ENCODE measurements around the gene GABRB3. TPM values are rescaled to one million over a fixed set of nuclear protein-coding genes. Genes with fewer than 3 reads are reported as not detected.

Gene GABRB3
- total RNA-seq, 1 donor from 2014 or later = 8.8 TPM

DNA sequence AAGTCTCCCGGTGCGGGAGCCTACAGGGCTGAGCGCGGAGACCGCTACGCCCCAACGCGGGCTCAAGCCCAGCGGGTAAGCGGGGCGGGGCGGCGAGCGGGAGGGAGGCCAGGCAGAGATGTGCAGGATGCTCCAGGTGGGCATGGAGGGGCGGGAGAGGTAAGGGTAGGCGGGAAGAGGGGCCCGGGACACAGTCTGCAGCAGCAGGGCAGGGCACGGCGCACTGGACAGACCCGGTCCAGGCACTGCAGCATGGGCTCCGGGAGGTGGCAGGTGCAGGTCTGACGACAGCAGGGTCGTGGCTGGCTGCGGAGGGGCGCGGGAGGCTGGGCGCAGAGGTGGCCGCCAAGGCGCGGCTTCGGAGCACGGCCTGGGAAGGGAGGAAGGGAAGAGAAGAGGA, 102.8 kb downstream of the GABRB3 start:
- no peak for TF ChIP-seq EZH2 (IDR thresholded peaks at IDR 0.05)
- TF ChIP-seq, protein P1, sequence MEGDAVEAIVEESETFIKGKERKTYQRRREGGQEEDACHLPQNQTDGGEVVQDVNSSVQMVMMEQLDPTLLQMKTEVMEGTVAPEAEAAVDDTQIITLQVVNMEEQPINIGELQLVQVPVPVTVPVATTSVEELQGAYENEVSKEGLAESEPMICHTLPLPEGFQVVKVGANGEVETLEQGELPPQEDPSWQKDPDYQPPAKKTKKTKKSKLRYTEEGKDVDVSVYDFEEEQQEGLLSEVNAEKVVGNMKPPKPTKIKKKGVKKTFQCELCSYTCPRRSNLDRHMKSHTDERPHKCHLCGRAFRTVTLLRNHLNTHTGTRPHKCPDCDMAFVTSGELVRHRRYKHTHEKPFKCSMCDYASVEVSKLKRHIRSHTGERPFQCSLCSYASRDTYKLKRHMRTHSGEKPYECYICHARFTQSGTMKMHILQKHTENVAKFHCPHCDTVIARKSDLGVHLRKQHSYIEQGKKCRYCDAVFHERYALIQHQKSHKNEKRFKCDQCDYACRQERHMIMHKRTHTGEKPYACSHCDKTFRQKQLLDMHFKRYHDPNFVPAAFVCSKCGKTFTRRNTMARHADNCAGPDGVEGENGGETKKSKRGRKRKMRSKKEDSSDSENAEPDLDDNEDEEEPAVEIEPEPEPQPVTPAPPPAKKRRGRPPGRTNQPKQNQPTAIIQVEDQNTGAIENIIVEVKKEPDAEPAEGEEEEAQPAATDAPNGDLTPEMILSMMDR (IDR thresholded peaks at IDR 0.05) = no peak
- H3K36me3 ChIP-seq = no peaks in the 10 kb centered on the region
- peaks cover 8% of the 10 kb centered on the region for H3K4me1 ChIP-seq
- no peaks in the 10 kb centered on the region for H3K27me3 ChIP-seq
- Mint-ChIP-seq H3K4me3 (no peak overlapping the region), H3K9me3 (no peaks in the 10 kb centered on the region), H3K27me3 (ENCODE audit: insufficient read depth, low read depth) (peaks cover 3% of the 10 kb centered on the region), H3K4me1 (peaks cover 17% of the 10 kb centered on the region), H3K27ac (no peak overlapping the region), H3K36me3 (no peaks in the 10 kb centered on the region)
- no peak overlapping the region for H3K9ac ChIP-seq
- no peak overlapping the region for H3K4me2 ChIP-seq
- no peak for DNase-seq (ENCODE audit: low spot score)
- no peaks in the 10 kb centered on the region for H4K20me1 ChIP-seq (ENCODE audit: low read depth)
- H3K4me3 ChIP-seq = no peak overlapping the region
- H3K79me2 ChIP-seq (ENCODE audit: low read depth) = no peaks in the 10 kb centered on the region
- no peak overlapping the region for H2AFZ ChIP-seq (replicated peaks)
- no peaks in the 10 kb centered on the region for H3K9me3 ChIP-seq (ENCODE audit: low read depth)
- H3K27ac ChIP-seq = no peak overlapping the region
- H3F3A ChIP-seq (ENCODE audit: low read depth) = peaks cover 4% of the 10 kb centered on the region

DNA sequence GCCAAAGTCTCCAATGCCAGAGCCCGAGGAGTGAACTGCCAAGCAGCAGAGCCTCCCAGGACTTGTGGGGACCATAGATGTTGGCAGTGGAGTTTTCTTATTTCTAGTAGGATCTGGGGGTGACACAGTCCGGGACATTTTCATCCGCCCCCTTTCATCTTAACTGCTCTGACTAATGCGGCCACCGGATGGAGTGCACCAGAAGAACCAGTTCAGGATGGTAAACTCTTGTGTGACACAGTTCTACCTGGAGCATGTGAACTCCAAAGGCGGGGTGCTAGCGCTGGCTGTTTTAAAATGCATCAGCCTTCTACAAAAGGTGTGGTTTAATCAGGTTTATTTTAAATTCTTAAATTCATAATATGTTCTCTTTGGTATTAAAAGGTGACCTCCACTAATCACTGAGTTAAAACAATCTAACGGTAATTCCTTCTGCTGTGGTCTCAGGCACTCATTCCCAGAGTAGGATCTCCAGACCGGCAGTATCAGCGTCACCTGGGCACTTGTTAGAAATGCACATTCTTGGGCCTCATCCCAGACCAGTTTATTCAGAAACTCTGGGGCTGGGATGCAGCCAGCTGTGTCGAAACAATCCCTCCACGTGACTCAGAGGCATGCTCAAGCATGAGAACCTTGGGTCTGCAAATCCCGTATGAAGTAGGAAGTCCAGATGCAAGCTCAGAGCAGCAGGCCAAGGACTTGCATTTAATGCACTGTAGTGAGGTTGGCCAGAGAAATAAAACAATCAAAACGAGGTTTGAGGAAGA, 105.5 kb downstream of the GABRB3 start:
- no peak overlapping the region for H3K4me3 ChIP-seq
- TF ChIP-seq, protein P1 (IDR thresholded peaks at IDR 0.05) = no peak
- TF ChIP-seq EZH2phosphoT487 (IDR thresholded peaks at IDR 0.05) (no peak), EZH2 (IDR thresholded peaks at IDR 0.05) (no peak)
- Mint-ChIP-seq H3K36me3 (no peaks in the 10 kb centered on the region), H3K27ac (peak overlapping the region; percentile 18), H3K27me3 (ENCODE audit: insufficient read depth, low read depth) (no peaks in the 10 kb centered on the region), H3K9me3 (no peaks in the 10 kb centered on the region), H3K4me1 (peaks cover 23% of the 10 kb centered on the region), H3K4me3 (no peak overlapping the region)
- peaks cover 4% of the 10 kb centered on the region for H3F3A ChIP-seq (ENCODE audit: low read depth)
- H3K9ac ChIP-seq = no peak overlapping the region
- no peaks in the 10 kb centered on the region for H3K79me2 ChIP-seq (ENCODE audit: low read depth)
- H3K27ac ChIP-seq = no peak overlapping the region
- no peaks in the 10 kb centered on the region for H3K9me3 ChIP-seq (ENCODE audit: low read depth)
- H3K4me1 ChIP-seq = peaks cover 14% of the 10 kb centered on the region
- no peak overlapping the region for H3K4me2 ChIP-seq
- DNase-seq (ENCODE audit: low spot score) = no peak
- H2AFZ ChIP-seq (replicated peaks) = no peak overlapping the region
- H3K27me3 ChIP-seq = no peaks in the 10 kb centered on the region
- H4K20me1 ChIP-seq (ENCODE audit: low read depth) = no peaks in the 10 kb centered on the region
- no peaks in the 10 kb centered on the region for H3K36me3 ChIP-seq

DNA sequence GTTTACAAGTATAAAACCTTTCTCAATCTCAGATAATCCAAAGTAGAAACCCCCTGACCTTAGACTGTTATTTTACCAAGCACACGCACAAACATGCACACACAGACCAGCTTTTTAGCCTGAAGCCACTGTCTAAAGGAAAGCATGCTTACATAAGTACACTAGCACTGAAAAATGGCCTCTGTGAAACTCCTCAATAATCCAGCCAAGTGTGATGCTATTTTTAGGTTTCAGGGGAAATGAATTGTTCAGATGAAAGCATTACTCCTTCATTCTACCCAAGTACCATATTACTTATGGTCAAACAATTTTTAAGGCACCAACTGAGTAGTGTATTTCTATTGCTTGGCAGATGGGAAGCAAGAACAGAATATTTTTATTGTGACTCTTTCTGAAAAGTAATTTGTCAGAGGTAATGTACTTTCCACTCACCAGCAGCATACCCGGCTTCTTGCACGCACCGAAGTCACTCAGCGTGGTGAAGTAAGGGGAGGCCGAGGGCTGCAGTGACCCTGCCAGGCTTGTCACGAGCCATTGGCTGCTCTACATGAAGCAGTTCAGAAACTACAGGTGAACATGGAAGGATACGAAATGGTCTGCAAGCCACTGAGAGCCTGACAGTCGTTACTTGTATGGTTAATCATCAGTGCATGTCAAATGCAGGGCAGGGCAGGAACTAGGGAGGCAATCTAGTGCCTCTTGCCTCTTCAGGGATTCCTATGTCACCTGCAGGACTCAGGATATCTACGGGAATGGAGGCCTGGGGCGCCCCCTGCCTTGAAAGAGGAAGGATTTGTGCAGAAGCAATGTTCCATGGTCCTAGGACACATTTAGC, 106.7 kb downstream of the GABRB3 start:
- Histone ChIP-seq H3K9me3 (ENCODE audit: low read depth) (no peaks in the 10 kb centered on the region), H3K4me1 (peaks cover 19% of the 10 kb centered on the region), H3K27me3 (no peaks in the 10 kb centered on the region), H3K4me3 (no peak overlapping the region), H3F3A (ENCODE audit: low read depth) (peaks cover 4% of the 10 kb centered on the region), H3K4me2 (no peak overlapping the region), H3K27ac (no peak overlapping the region), H2AFZ (replicated peaks) (peak overlapping the region; percentile 6), H3K79me2 (ENCODE audit: low read depth) (no peaks in the 10 kb centered on the region), H3K36me3 (no peaks in the 10 kb centered on the region), H4K20me1 (ENCODE audit: low read depth) (no peaks in the 10 kb centered on the region), H3K9ac (no peak overlapping the region)
- H3K36me3 Mint-ChIP-seq = no peaks in the 10 kb centered on the region
- H3K4me3 Mint-ChIP-seq = no peak overlapping the region
- TF ChIP-seq EZH2 (IDR thresholded peaks at IDR 0.05) (no peak), EZH2phosphoT487 (IDR thresholded peaks at IDR 0.05) (no peak)
- TF ChIP-seq, protein P1 (IDR thresholded peaks at IDR 0.05) = peak; percentile 52
- H3K9me3 Mint-ChIP-seq = no peaks in the 10 kb centered on the region
- H3K27me3 Mint-ChIP-seq (ENCODE audit: insufficient read depth, low read depth) = no peaks in the 10 kb centered on the region
- peaks cover 29% of the 10 kb centered on the region for H3K4me1 Mint-ChIP-seq
- DNase-seq (ENCODE audit: low spot score) = peak; percentile 51
- no peak overlapping the region for H3K27ac Mint-ChIP-seq

Measured in neural progenitor cell (in vitro differentiated cells).